Measurements from ENCODE around the gene CCDC102A. TPM values are rescaled to one million over a fixed set of nuclear protein-coding genes. Genes with fewer than 3 reads are reported as not detected.

The CCDC102A gene
- polyA plus RNA-seq, 2 donors: 2.6 TPM

GRCh38 chr16:57539072-57539796 lies 2.9 kb upstream of the CCDC102A start:
- WGBS, 2 donors: 81 to 85% methylated on average over 10 of the region's 10 CpGs
- H3K4me1 ChIP-seq (ENCODE audit: control insufficient read depth in 2 of 2, insufficient read depth in 2 of 2, low read length in 1 of 2): peaks cover 0 to 7% of the 10 kb centered on the region in 2 donors
- H3K27ac ChIP-seq (ENCODE audit: low read depth in 2 of 2, low read length in 1 of 2): no peak overlapping the region
- H3K9me3 ChIP-seq (ENCODE audit: control insufficient read depth in 2 of 2, insufficient read depth in 1 of 2, low read depth in 1 of 2, low read length in 1 of 2): no peaks in the 10 kb centered on the region
- no peaks in the 10 kb centered on the region for H3K27me3 ChIP-seq (ENCODE audit: control insufficient read depth in 1 of 2, insufficient read depth in 2 of 2, low read length in 2 of 2)
- H3K4me3 ChIP-seq (ENCODE audit: low read depth in 1 of 2, low read length in 2 of 2): no peak overlapping the region
- no peaks in the 10 kb centered on the region for H3K36me3 ChIP-seq (ENCODE audit: control insufficient read depth in 2 of 2, insufficient read depth in 2 of 2, low read length in 1 of 2)

DNA sequence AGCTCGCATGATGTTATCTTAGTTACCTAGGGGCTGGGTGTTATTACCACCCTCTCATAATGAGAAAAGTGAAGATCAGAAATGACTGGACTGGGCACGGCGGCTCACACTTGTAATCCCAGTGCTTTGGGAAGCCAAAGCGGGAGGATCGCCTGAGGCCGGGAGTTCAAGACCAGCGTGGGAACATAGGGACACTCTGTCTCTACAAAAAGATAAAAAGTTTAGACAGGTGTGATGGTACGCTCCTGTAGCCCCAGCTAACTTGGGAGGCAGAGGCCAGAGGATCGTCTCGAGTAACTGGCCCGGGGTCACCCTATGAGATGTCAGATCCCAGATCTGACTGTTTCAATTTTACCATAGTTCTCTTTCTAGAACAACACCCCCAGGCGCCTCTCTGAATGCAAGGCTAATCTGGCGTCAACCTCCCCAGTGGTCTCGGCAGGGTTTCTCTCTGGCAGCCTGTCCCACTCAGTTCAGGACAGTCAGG lies 1.9 kb upstream of the CCDC102A start:
- Histone ChIP-seq H3K4me1 (ENCODE audit: control insufficient read depth in 2 of 2, insufficient read depth in 2 of 2, low read length in 1 of 2) (peaks cover under 1 to 16% of the 10 kb centered on the region in 2 donors), H3K9me3 (ENCODE audit: control insufficient read depth in 2 of 2, insufficient read depth in 1 of 2, low read depth in 1 of 2, low read length in 1 of 2) (no peaks in the 10 kb centered on the region), H3K27ac (ENCODE audit: low read depth in 2 of 2, low read length in 1 of 2) (no peak overlapping the region), H3K4me3 (ENCODE audit: low read depth in 1 of 2, low read length in 2 of 2) (no peak overlapping the region), H3K27me3 (ENCODE audit: control insufficient read depth in 1 of 2, insufficient read depth in 2 of 2, low read length in 2 of 2) (no peaks in the 10 kb centered on the region), H3K36me3 (ENCODE audit: control insufficient read depth in 2 of 2, insufficient read depth in 2 of 2, low read length in 1 of 2) (peaks cover 0 to 3% of the 10 kb centered on the region in 2 donors)
- WGBS, 2 donors: 78 to 81% methylated on average over 14 of the region's 14 CpGs

DNA sequence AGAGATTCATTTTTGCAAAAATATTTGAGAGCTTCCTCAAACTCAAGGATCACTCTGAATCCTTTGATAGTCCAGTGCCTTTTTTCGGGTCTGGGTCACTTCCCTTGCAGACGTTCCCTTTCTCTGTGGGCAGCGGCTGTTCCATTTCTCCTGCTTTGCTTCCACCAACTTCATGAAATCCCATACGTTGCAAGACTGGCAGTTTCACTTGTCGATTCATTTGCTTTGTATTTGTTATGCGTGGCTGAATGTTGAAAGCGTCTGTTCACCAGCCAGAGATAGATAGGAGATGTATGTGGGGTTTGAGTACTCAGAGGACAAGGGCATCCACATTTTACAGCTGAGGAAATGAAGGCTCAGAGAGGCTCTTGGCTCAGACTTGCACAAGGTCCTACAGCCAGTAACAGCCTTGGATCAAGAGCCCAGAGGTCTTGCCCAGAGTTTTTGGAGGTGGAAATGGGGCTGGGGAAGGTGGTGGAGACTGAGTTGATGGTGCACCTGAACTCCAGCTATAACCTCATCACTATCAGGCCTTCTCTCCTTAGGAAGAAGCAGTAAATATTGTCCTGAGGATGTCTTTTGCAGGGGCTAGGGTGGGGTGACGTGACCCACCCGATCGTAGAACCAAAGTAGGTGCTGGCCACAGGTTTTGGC lies 1.3 kb upstream of the CCDC102A start:
- 57 to 63% methylated on average over 10 of the region's 10 CpGs for WGBS, 2 donors
- no peak overlapping the region for H3K4me3 ChIP-seq (ENCODE audit: low read depth in 1 of 2, low read length in 2 of 2)
- H3K27ac ChIP-seq (ENCODE audit: low read depth in 2 of 2, low read length in 1 of 2): no peak overlapping the region
- H3K4me1 ChIP-seq (ENCODE audit: control insufficient read depth in 2 of 2, insufficient read depth in 2 of 2, low read length in 1 of 2): peaks cover 6 to 22% of the 10 kb centered on the region in 2 donors
- H3K36me3 ChIP-seq (ENCODE audit: control insufficient read depth in 2 of 2, insufficient read depth in 2 of 2, low read length in 1 of 2): peaks cover 0 to 3% of the 10 kb centered on the region in 2 donors
- no peaks in the 10 kb centered on the region for H3K9me3 ChIP-seq (ENCODE audit: control insufficient read depth in 2 of 2, insufficient read depth in 1 of 2, low read depth in 1 of 2, low read length in 1 of 2)
- H3K27me3 ChIP-seq (ENCODE audit: control insufficient read depth in 1 of 2, insufficient read depth in 2 of 2, low read length in 2 of 2): no peaks in the 10 kb centered on the region

DNA sequence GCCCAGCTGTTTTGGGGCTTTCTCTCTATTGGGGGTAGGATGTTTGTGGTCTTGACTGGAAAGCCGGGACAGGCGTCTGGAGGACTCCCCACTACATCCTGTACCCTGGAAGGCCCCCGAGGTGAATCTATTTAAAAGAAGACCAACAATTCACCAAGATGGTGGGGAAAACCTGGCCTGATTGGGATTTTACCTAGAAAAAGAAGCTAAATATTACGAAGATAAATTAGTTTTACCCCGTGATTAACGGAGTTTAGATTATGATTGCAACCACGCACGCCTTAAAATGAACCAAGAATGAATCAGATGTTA lies 779 bp upstream of the CCDC102A start:
- Histone ChIP-seq H3K27me3 (ENCODE audit: control insufficient read depth in 1 of 2, insufficient read depth in 2 of 2, low read length in 2 of 2) (no peaks in the 10 kb centered on the region), H3K36me3 (ENCODE audit: control insufficient read depth in 2 of 2, insufficient read depth in 2 of 2, low read length in 1 of 2) (peaks cover 0 to 3% of the 10 kb centered on the region in 2 donors), H3K9me3 (ENCODE audit: control insufficient read depth in 2 of 2, insufficient read depth in 1 of 2, low read depth in 1 of 2, low read length in 1 of 2) (no peaks in the 10 kb centered on the region), H3K4me1 (ENCODE audit: control insufficient read depth in 2 of 2, insufficient read depth in 2 of 2, low read length in 1 of 2) (peaks cover 9 to 24% of the 10 kb centered on the region in 2 donors), H3K27ac (ENCODE audit: low read depth in 2 of 2, low read length in 1 of 2) (peak overlapping the region in 1 of 2 donors; percentile 89), H3K4me3 (ENCODE audit: low read depth in 1 of 2, low read length in 2 of 2) (peak overlapping the region; percentile 63 to 86)
- WGBS, 2 donors: 19 to 22% methylated on average over 8 of the region's 8 CpGs

DNA sequence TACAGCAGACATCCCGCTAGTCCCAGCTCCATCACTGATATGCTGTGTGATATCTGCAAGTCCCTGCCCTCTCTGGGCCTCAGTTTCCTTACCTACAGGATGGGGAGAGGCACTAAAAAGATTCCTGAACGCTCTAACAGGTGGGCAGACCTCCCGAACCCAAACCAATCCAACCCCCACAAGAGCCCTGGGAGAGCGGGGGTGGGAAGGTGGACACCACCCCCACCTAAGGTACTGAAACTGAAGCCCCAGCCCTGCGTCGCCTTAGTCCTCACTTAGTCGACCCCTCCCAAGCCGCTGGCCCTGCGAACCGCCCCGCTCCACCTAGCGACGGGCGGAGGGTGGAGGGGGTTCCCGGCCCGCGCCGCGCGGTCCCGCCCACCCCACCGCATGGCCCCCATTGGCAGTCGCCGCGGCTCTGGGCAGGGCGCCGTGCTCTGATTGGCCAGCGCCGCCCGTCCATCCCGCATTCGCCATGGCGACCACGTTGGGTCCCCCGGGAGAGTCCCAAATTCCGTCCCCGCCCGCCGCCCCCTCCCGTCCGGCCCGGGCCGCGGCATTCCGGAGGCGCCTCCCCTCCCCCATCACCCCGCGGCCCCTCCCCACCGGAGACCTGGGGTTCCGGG lies 578 bp downstream of the CCDC102A start:
- peaks cover 9 to 21% of the 10 kb centered on the region in 2 donors for H3K4me1 ChIP-seq (ENCODE audit: control insufficient read depth in 2 of 2, insufficient read depth in 2 of 2, low read length in 1 of 2)
- WGBS, 2 donors: 1% methylated on average over 36 to 49 of the region's 50 CpGs
- peak overlapping the region; percentile 63 to 86 for H3K4me3 ChIP-seq (ENCODE audit: low read depth in 1 of 2, low read length in 2 of 2)
- no peaks in the 10 kb centered on the region for H3K9me3 ChIP-seq (ENCODE audit: control insufficient read depth in 2 of 2, insufficient read depth in 1 of 2, low read depth in 1 of 2, low read length in 1 of 2)
- H3K36me3 ChIP-seq (ENCODE audit: control insufficient read depth in 2 of 2, insufficient read depth in 2 of 2, low read length in 1 of 2): peaks cover 0 to 3% of the 10 kb centered on the region in 2 donors
- no peaks in the 10 kb centered on the region for H3K27me3 ChIP-seq (ENCODE audit: control insufficient read depth in 1 of 2, insufficient read depth in 2 of 2, low read length in 2 of 2)
- peak overlapping the region; percentile 77 to 89 for H3K27ac ChIP-seq (ENCODE audit: low read depth in 2 of 2, low read length in 1 of 2)

DNA sequence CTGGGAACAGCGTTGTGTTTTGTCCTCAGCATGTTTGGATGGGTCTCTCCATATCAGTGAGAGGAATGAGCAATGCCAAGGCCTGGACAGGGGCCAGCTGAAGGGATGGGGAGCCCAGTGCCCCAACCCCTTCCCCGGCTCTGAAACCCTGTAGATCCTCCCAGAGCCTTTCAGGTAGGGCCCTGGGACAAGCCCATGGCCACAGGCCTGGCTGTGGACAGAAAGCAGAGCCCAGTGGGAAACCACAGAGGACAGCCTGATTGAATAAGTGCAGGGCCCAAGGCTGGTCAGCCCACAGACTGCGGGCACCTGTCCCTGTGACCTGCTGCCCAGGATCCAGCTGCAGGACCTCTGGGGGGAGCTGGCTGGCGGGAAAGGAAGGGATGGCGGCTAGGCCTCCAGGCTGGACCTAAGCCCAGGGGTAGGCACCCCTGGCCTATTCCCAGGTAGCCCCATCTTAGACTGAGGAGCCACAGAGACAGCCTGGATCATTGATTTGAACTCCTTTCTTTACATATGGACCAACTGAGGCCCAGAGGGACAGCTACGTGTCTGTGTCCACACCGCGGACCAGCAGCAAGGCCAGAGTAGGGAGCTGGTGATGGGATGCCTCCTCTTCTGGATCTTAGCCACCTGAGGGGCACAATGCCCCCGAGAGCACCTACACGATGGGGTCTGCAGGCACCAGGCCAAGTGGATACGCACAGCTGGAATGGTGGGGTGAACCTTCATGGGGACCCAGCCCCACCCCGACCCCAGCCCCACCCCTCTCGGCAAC lies 1.3 kb downstream of the CCDC102A start:
- peaks cover 0 to 3% of the 10 kb centered on the region in 2 donors for H3K36me3 ChIP-seq (ENCODE audit: control insufficient read depth in 2 of 2, insufficient read depth in 2 of 2, low read length in 1 of 2)
- peak overlapping the region; percentile 26 to 78 for H3K27ac ChIP-seq (ENCODE audit: low read depth in 2 of 2, low read length in 1 of 2)
- H3K4me1 ChIP-seq (ENCODE audit: control insufficient read depth in 2 of 2, insufficient read depth in 2 of 2, low read length in 1 of 2): peaks cover 9 to 25% of the 10 kb centered on the region in 2 donors
- H3K4me3 ChIP-seq (ENCODE audit: low read depth in 1 of 2, low read length in 2 of 2): peak overlapping the region in 1 of 2 donors; percentile 63
- H3K9me3 ChIP-seq (ENCODE audit: control insufficient read depth in 2 of 2, insufficient read depth in 1 of 2, low read depth in 1 of 2, low read length in 1 of 2): no peaks in the 10 kb centered on the region
- no peaks in the 10 kb centered on the region for H3K27me3 ChIP-seq (ENCODE audit: control insufficient read depth in 1 of 2, insufficient read depth in 2 of 2, low read length in 2 of 2)
- 44 to 53% methylated on average over 13 of the region's 13 CpGs for WGBS, 2 donors

- Histone ChIP-seq H3K27me3 (ENCODE audit: control insufficient read depth in 1 of 2, insufficient read depth in 2 of 2, low read length in 2 of 2) (no peaks in the 10 kb centered on the region), H3K4me3 (ENCODE audit: low read depth in 1 of 2, low read length in 2 of 2) (no peak overlapping the region), H3K27ac (ENCODE audit: low read depth in 2 of 2, low read length in 1 of 2) (peak overlapping the region in 1 of 2 donors; percentile 58), H3K4me1 (ENCODE audit: control insufficient read depth in 2 of 2, insufficient read depth in 2 of 2, low read length in 1 of 2) (peaks cover 10 to 25% of the 10 kb centered on the region in 2 donors), H3K9me3 (ENCODE audit: control insufficient read depth in 2 of 2, insufficient read depth in 1 of 2, low read depth in 1 of 2, low read length in 1 of 2) (no peaks in the 10 kb centered on the region), H3K36me3 (ENCODE audit: control insufficient read depth in 2 of 2, insufficient read depth in 2 of 2, low read length in 1 of 2) (peaks cover 0 to 3% of the 10 kb centered on the region in 2 donors)
- 91 to 92% methylated on average over 7 of the region's 7 CpGs for WGBS, 2 donors
Measured at GRCh38 chr16:57534337-57534880, 2.0 kb downstream of the CCDC102A start.

- H3K36me3 ChIP-seq (ENCODE audit: control insufficient read depth in 2 of 2, insufficient read depth in 2 of 2, low read length in 1 of 2): peaks cover 0 to 3% of the 10 kb centered on the region in 2 donors
- peaks cover 11 to 25% of the 10 kb centered on the region in 2 donors for H3K4me1 ChIP-seq (ENCODE audit: control insufficient read depth in 2 of 2, insufficient read depth in 2 of 2, low read length in 1 of 2)
- peak overlapping the region in 1 of 2 donors; percentile 31 for H3K4me3 ChIP-seq (ENCODE audit: low read depth in 1 of 2, low read length in 2 of 2)
- WGBS, 2 donors: 30 to 43% methylated on average over 19 of the region's 19 CpGs
- no peaks in the 10 kb centered on the region for H3K9me3 ChIP-seq (ENCODE audit: control insufficient read depth in 2 of 2, insufficient read depth in 1 of 2, low read depth in 1 of 2, low read length in 1 of 2)
- peak overlapping the region in 1 of 2 donors; percentile 58 for H3K27ac ChIP-seq (ENCODE audit: low read depth in 2 of 2, low read length in 1 of 2)
- H3K27me3 ChIP-seq (ENCODE audit: control insufficient read depth in 1 of 2, insufficient read depth in 2 of 2, low read length in 2 of 2): no peaks in the 10 kb centered on the region
Measured at GRCh38 chr16:57533431-57534336, 2.7 kb downstream of the CCDC102A start.

Measured in esophagus (tissue), 2 donors.